Chondrocyte (in vitro differentiated cells): Measurements from ENCODE around the gene PANK1. TPM values are rescaled to one million over a fixed set of nuclear protein-coding genes. Genes with fewer than 3 reads are reported as not detected.

Experiments used
- DNase-seq: peaks from one replicate; pipeline ENCODE4 v3.0.0; 2021; ENCODE audit warnings: mixed read lengths, low spot score
- H3K27ac Mint-ChIP-seq: one replicate; pipeline ENCODE4 v1.8.0; 2021; ENCODE audit warnings: mild to moderate bottlenecking, moderate library complexity, mixed read lengths; ENCODE audit not compliant: unreplicated experiment
- H3K27me3 Mint-ChIP-seq: 2 replicates; pipeline ENCODE4 v1.8.0; 2021; ENCODE audit warnings: low read depth, mixed read lengths
- H3K36me3 Mint-ChIP-seq: 2 replicates; pipeline ENCODE4 v1.8.0; 2021; ENCODE audit warnings: low read depth, mixed read lengths
- H3K4me1 Mint-ChIP-seq: 2 replicates; pipeline ENCODE4 v1.8.0; 2021; ENCODE audit warnings: low read depth, mild to moderate bottlenecking, mixed read lengths
- H3K4me3 Mint-ChIP-seq: one replicate; pipeline ENCODE4 v1.8.0; 2021; ENCODE audit warnings: mild to moderate bottlenecking, moderate library complexity, mixed read lengths; ENCODE audit not compliant: unreplicated experiment
- H3K9me3 Mint-ChIP-seq: 2 replicates; pipeline ENCODE4 v1.8.0; 2021; ENCODE audit warnings: low read depth, mixed read lengths
- CTCF ChIP-seq: fragments of 200-600 bp; sonication (generic); IDR thresholded peaks from 2 replicates; pipeline ENCODE4 v1.5.0; 2021; ENCODE audit warnings: antibody characterized with exemption, mild to moderate bottlenecking, moderate library complexity
- total RNA-seq: library from RNA; stranded (reverse); gene quantifications from 3 replicates; pipeline ENCODE4 v1.2.1, GENCODE V29; 2021

The PANK1 gene
- total RNA-seq, 1 donor from 2014 or later = 7.6 TPM

- peaks cover 3% of the 10 kb centered on the region for H3K36me3 Mint-ChIP-seq
- no peaks in the 10 kb centered on the region for H3K27me3 Mint-ChIP-seq
- H3K4me3 Mint-ChIP-seq = no peak overlapping the region
- H3K27ac Mint-ChIP-seq = peak overlapping the region; percentile 89
- peaks cover 44% of the 10 kb centered on the region for H3K4me1 Mint-ChIP-seq
- DNase-seq = no peak
- no peak for TF ChIP-seq CTCF
- peaks cover 9% of the 10 kb centered on the region for H3K9me3 Mint-ChIP-seq
Measured at GRCh38 chr10:89591111-89591795, 53.8 kb downstream of the PANK1 start.

GRCh38 chr10:89590326-89590725 is 54.7 kb downstream of the PANK1 start:
- Mint-ChIP-seq H3K9me3 (peaks cover 9% of the 10 kb centered on the region), H3K4me3 (no peak overlapping the region), H3K4me1 (peaks cover 49% of the 10 kb centered on the region), H3K27ac (no peak overlapping the region), H3K36me3 (peaks cover 3% of the 10 kb centered on the region), H3K27me3 (no peaks in the 10 kb centered on the region)
- no peak for TF ChIP-seq CTCF
- no peak for DNase-seq

- peaks cover 9% of the 10 kb centered on the region for H3K9me3 Mint-ChIP-seq
- H3K4me3 Mint-ChIP-seq = peak overlapping the region; percentile 24
- H3K4me1 Mint-ChIP-seq = peaks cover 49% of the 10 kb centered on the region
- peaks cover 3% of the 10 kb centered on the region for H3K36me3 Mint-ChIP-seq
- TF ChIP-seq CTCF = no peak
- peak overlapping the region; percentile 90 for H3K27ac Mint-ChIP-seq
- no peaks in the 10 kb centered on the region for H3K27me3 Mint-ChIP-seq
- no peak for DNase-seq
Measured at GRCh38 chr10:89589101-89589720, 55.8 kb downstream of the PANK1 start.

GRCh38 chr10:89588671-89589070 is 56.4 kb downstream of the PANK1 start:
- Mint-ChIP-seq H3K4me3 (peak overlapping the region; percentile 2), H3K27ac (peak overlapping the region; percentile 90), H3K36me3 (peaks cover 4% of the 10 kb centered on the region), H3K27me3 (no peaks in the 10 kb centered on the region), H3K4me1 (peaks cover 49% of the 10 kb centered on the region), H3K9me3 (peaks cover 9% of the 10 kb centered on the region)
- no peak for TF ChIP-seq CTCF
- no peak for DNase-seq

- Mint-ChIP-seq H3K36me3 (peaks cover 5% of the 10 kb centered on the region), H3K9me3 (peaks cover 6% of the 10 kb centered on the region), H3K4me3 (no peak overlapping the region), H3K27me3 (no peaks in the 10 kb centered on the region), H3K27ac (no peak overlapping the region), H3K4me1 (peaks cover 17% of the 10 kb centered on the region)
- TF ChIP-seq CTCF = no peak
- no peak for DNase-seq
Measured at GRCh38 chr10:89582022-89582421, 63.0 kb downstream of the PANK1 start.
